ENCODE results near the gene E2F6.
"Not testable (repeated sequence)": the region's sequence is repeated elsewhere in the genome, so short reads cannot be mapped to it uniquely, and the experiment has no call there.

The E2F6 gene

GRCh38 chr2:11412449-11412810 lies 53.5 kb downstream of the E2F6 start:
- Histone ChIP-seq H3K4me1 (ENCODE audit: control insufficient read depth, insufficient read depth, low read length) (no peaks in the 10 kb centered on the region; the same call in 1 of the 2 replicates), H3K4me3 (ENCODE audit: low read depth, low read length) (no peak overlapping the region), H3K27me3 (ENCODE audit: control insufficient read depth, insufficient read depth, low read length) (no peaks in the 10 kb centered on the region), H3K9ac (ENCODE audit: low read length) (no peak overlapping the region), H3K36me3 (ENCODE audit: control insufficient read depth, insufficient read depth, low read length) (no peaks in the 10 kb centered on the region), H3K9me3 (ENCODE audit: control insufficient read depth, insufficient read depth, low read depth, low read length) (peaks cover 8% of the 10 kb centered on the region), H3K27ac (ENCODE audit: low read depth, low read length) (no peak overlapping the region)

- peaks cover 2% of the 10 kb centered on the region for H3K9me3 ChIP-seq (ENCODE audit: control insufficient read depth, insufficient read depth, low read depth, low read length)
- H3K4me3 ChIP-seq (ENCODE audit: low read depth, low read length), result no peak overlapping the region
- no peak overlapping the region for H3K9ac ChIP-seq (ENCODE audit: low read length)
- H3K4me1 ChIP-seq (ENCODE audit: control insufficient read depth, insufficient read depth, low read length), result no peaks in the 10 kb centered on the region; the same call in 1 of the 2 replicates
- no peaks in the 10 kb centered on the region for H3K27me3 ChIP-seq (ENCODE audit: control insufficient read depth, insufficient read depth, low read length)
- H3K36me3 ChIP-seq (ENCODE audit: control insufficient read depth, insufficient read depth, low read length), result no peaks in the 10 kb centered on the region
- H3K27ac ChIP-seq (ENCODE audit: low read depth, low read length), result no peak overlapping the region
Observed at GRCh38 chr2:11411768-11412448, 54.1 kb downstream of the E2F6 start.

- no peaks in the 10 kb centered on the region; the same call in 1 of the 2 replicates for H3K4me1 ChIP-seq (ENCODE audit: control insufficient read depth, insufficient read depth, low read length)
- no peak overlapping the region for H3K4me3 ChIP-seq (ENCODE audit: low read depth, low read length)
- H3K36me3 ChIP-seq (ENCODE audit: control insufficient read depth, insufficient read depth, low read length), result no peaks in the 10 kb centered on the region
- H3K9ac ChIP-seq (ENCODE audit: low read length), result no peak overlapping the region
- H3K27ac ChIP-seq (ENCODE audit: low read depth, low read length), result no peak overlapping the region
- H3K27me3 ChIP-seq (ENCODE audit: control insufficient read depth, insufficient read depth, low read length), result no peaks in the 10 kb centered on the region
- no peaks in the 10 kb centered on the region for H3K9me3 ChIP-seq (ENCODE audit: control insufficient read depth, insufficient read depth, low read depth, low read length)
Observed at GRCh38 chr2:11411244-11411643, 54.7 kb downstream of the E2F6 start.

- H3K27me3 ChIP-seq (ENCODE audit: control insufficient read depth, insufficient read depth, low read length), result no peaks in the 10 kb centered on the region
- H3K36me3 ChIP-seq (ENCODE audit: control insufficient read depth, insufficient read depth, low read length), result no peaks in the 10 kb centered on the region
- H3K9ac ChIP-seq (ENCODE audit: low read length), result no peak overlapping the region
- H3K9me3 ChIP-seq (ENCODE audit: control insufficient read depth, insufficient read depth, low read depth, low read length), result no peaks in the 10 kb centered on the region
- no peak overlapping the region for H3K27ac ChIP-seq (ENCODE audit: low read depth, low read length)
- H3K4me3 ChIP-seq (ENCODE audit: low read depth, low read length), result no peak overlapping the region
- no peaks in the 10 kb centered on the region; the same call in 1 of the 2 replicates for H3K4me1 ChIP-seq (ENCODE audit: control insufficient read depth, insufficient read depth, low read length)
Observed at GRCh38 chr2:11410101-11410500, 55.9 kb downstream of the E2F6 start.

GRCh38 chr2:11409572-11409959 lies 56.4 kb downstream of the E2F6 start:
- Histone ChIP-seq H3K27ac (ENCODE audit: low read depth, low read length) (no peak overlapping the region), H3K4me1 (ENCODE audit: control insufficient read depth, insufficient read depth, low read length) (no peaks in the 10 kb centered on the region; the same call in 1 of the 2 replicates), H3K27me3 (ENCODE audit: control insufficient read depth, insufficient read depth, low read length) (no peaks in the 10 kb centered on the region), H3K4me3 (ENCODE audit: low read depth, low read length) (no peak overlapping the region), H3K9ac (ENCODE audit: low read length) (no peak overlapping the region), H3K36me3 (ENCODE audit: control insufficient read depth, insufficient read depth, low read length) (no peaks in the 10 kb centered on the region), H3K9me3 (ENCODE audit: control insufficient read depth, insufficient read depth, low read depth, low read length) (no peaks in the 10 kb centered on the region)

- H3K27me3 ChIP-seq (ENCODE audit: control insufficient read depth, insufficient read depth, low read length), result no peaks in the 10 kb centered on the region
- no peaks in the 10 kb centered on the region for H3K36me3 ChIP-seq (ENCODE audit: control insufficient read depth, insufficient read depth, low read length)
- H3K9ac ChIP-seq (ENCODE audit: low read length), result no peak overlapping the region
- no peak overlapping the region for H3K4me3 ChIP-seq (ENCODE audit: low read depth, low read length)
- no peaks in the 10 kb centered on the region for H3K9me3 ChIP-seq (ENCODE audit: control insufficient read depth, insufficient read depth, low read depth, low read length)
- H3K4me1 ChIP-seq (ENCODE audit: control insufficient read depth, insufficient read depth, low read length), result peaks cover 2% of the 10 kb centered on the region; the same call in 1 of the 2 replicates
- H3K27ac ChIP-seq (ENCODE audit: low read depth, low read length), result no peak overlapping the region
Observed at GRCh38 chr2:11408959-11409571, 56.9 kb downstream of the E2F6 start.

GRCh38 chr2:11407413-11407812 lies 58.5 kb downstream of the E2F6 start:
- Histone ChIP-seq H3K9ac (ENCODE audit: low read length) (no peak overlapping the region), H3K36me3 (ENCODE audit: control insufficient read depth, insufficient read depth, low read length) (no peaks in the 10 kb centered on the region), H3K27me3 (ENCODE audit: control insufficient read depth, insufficient read depth, low read length) (no peaks in the 10 kb centered on the region), H3K9me3 (ENCODE audit: control insufficient read depth, insufficient read depth, low read depth, low read length) (no peaks in the 10 kb centered on the region), H3K27ac (ENCODE audit: low read depth, low read length) (no peak overlapping the region), H3K4me3 (ENCODE audit: low read depth, low read length) (no peak overlapping the region), H3K4me1 (ENCODE audit: control insufficient read depth, insufficient read depth, low read length) (peaks cover 5% of the 10 kb centered on the region)

GRCh38 chr2:11406958-11407381 lies 59.0 kb downstream of the E2F6 start:
- no peaks in the 10 kb centered on the region for H3K36me3 ChIP-seq (ENCODE audit: control insufficient read depth, insufficient read depth, low read length)
- H3K4me3 ChIP-seq (ENCODE audit: low read depth, low read length), result no peak overlapping the region
- H3K9me3 ChIP-seq (ENCODE audit: control insufficient read depth, insufficient read depth, low read depth, low read length), result no peaks in the 10 kb centered on the region
- H3K9ac ChIP-seq (ENCODE audit: low read length), result no peak overlapping the region
- H3K27me3 ChIP-seq (ENCODE audit: control insufficient read depth, insufficient read depth, low read length), result no peaks in the 10 kb centered on the region
- H3K4me1 ChIP-seq (ENCODE audit: control insufficient read depth, insufficient read depth, low read length), result peaks cover 5% of the 10 kb centered on the region
- H3K27ac ChIP-seq (ENCODE audit: low read depth, low read length), result no peak overlapping the region

GRCh38 chr2:11406267-11406957 lies 59.5 kb downstream of the E2F6 start:
- Histone ChIP-seq H3K9ac (ENCODE audit: low read length) (no peak overlapping the region), H3K9me3 (ENCODE audit: control insufficient read depth, insufficient read depth, low read depth, low read length) (no peaks in the 10 kb centered on the region), H3K36me3 (ENCODE audit: control insufficient read depth, insufficient read depth, low read length) (no peaks in the 10 kb centered on the region), H3K4me3 (ENCODE audit: low read depth, low read length) (no peak overlapping the region), H3K4me1 (ENCODE audit: control insufficient read depth, insufficient read depth, low read length) (peaks cover 5% of the 10 kb centered on the region), H3K27me3 (ENCODE audit: control insufficient read depth, insufficient read depth, low read length) (no peaks in the 10 kb centered on the region), H3K27ac (ENCODE audit: low read depth, low read length) (no peak overlapping the region)

GRCh38 chr2:11405599-11406266 lies 60.2 kb downstream of the E2F6 start:
- Histone ChIP-seq H3K4me3 (ENCODE audit: low read depth, low read length) (no peak overlapping the region), H3K27ac (ENCODE audit: low read depth, low read length) (no peak overlapping the region), H3K27me3 (ENCODE audit: control insufficient read depth, insufficient read depth, low read length) (no peaks in the 10 kb centered on the region), H3K9ac (ENCODE audit: low read length) (no peak overlapping the region), H3K36me3 (ENCODE audit: control insufficient read depth, insufficient read depth, low read length) (no peaks in the 10 kb centered on the region), H3K9me3 (ENCODE audit: control insufficient read depth, insufficient read depth, low read depth, low read length) (no peaks in the 10 kb centered on the region), H3K4me1 (ENCODE audit: control insufficient read depth, insufficient read depth, low read length) (peaks cover 5% of the 10 kb centered on the region)

GRCh38 chr2:11405074-11405406 lies 60.9 kb downstream of the E2F6 start:
- not testable (repeated sequence) for H3K4me3 ChIP-seq (ENCODE audit: low read depth, low read length); H3K9ac ChIP-seq (ENCODE audit: low read length); H3K27ac ChIP-seq (ENCODE audit: low read depth, low read length); H3K36me3 ChIP-seq (ENCODE audit: control insufficient read depth, insufficient read depth, low read length); H3K9me3 ChIP-seq (ENCODE audit: control insufficient read depth, insufficient read depth, low read depth, low read length); H3K4me1 ChIP-seq (ENCODE audit: control insufficient read depth, insufficient read depth, low read length); H3K27me3 ChIP-seq (ENCODE audit: control insufficient read depth, insufficient read depth, low read length)
